Neuronal stem cell (in vitro differentiated cells): ENCODE data around the gene FBXO22.

Experiments
- DNase-seq: peaks from one replicate; pipeline ENCODE4 v3.0.0-alpha.2; 2013; ENCODE audit warnings: low spot score
- H2AFZ ChIP-seq: one replicate; pipeline ENCODE4 v1.6.1; 2013; ENCODE audit warnings: mild to moderate bottlenecking, low read length, inconsistent platforms
- H2AK5ac ChIP-seq: 2 replicates; pipeline ENCODE4 v1.6.1; 2013; ENCODE audit warnings: low read depth, mild to moderate bottlenecking, inconsistent platforms, low read length, moderate library complexity, mixed read lengths
- H2BK120ac ChIP-seq: 2 replicates; pipeline ENCODE4 v1.6.1; 2013; ENCODE audit warnings: low read depth, mild to moderate bottlenecking, inconsistent platforms, low read length, moderate library complexity, mixed read lengths
- H2BK12ac ChIP-seq: one replicate; pipeline ENCODE4 v1.6.1; 2013; ENCODE audit warnings: low read length, inconsistent platforms
- H2BK15ac ChIP-seq: 2 replicates; pipeline ENCODE4 v1.6.1; 2013; ENCODE audit warnings: mild to moderate bottlenecking, low read length, inconsistent platforms, mixed read lengths
- H2BK5ac ChIP-seq: one replicate; pipeline ENCODE4 v1.6.1; 2013; ENCODE audit warnings: inconsistent platforms, mild to moderate bottlenecking, low read length, moderate library complexity
- H3K14ac ChIP-seq: one replicate; pipeline ENCODE4 v1.6.1; 2013; ENCODE audit warnings: low read length, inconsistent platforms
- H3K18ac ChIP-seq: 2 replicates; pipeline ENCODE4 v1.6.1; 2013; ENCODE audit warnings: low read length, inconsistent platforms
- H3K23ac ChIP-seq: 2 replicates; pipeline ENCODE4 v1.6.1; 2013; ENCODE audit warnings: low read depth, mild to moderate bottlenecking, mixed read lengths, low read length, inconsistent platforms; ENCODE audit not compliant: poor library complexity
- H3K27ac ChIP-seq: replicated peaks from 3 replicates; pipeline ENCODE4 v1.5.1; 2013; ENCODE audit warnings: low read length, inconsistent platforms
- H3K27me3 ChIP-seq, 3 experiments: 2 replicates each; pipeline ENCODE4 v1.6.1; 2013; ENCODE audit warnings: low read length in 3 of 3, mild to moderate bottlenecking in 2 of 3, inconsistent platforms in 1 of 3, low read depth in 1 of 3, mixed read lengths in 1 of 3, moderate library complexity in 1 of 3; ENCODE audit not compliant: control insufficient read depth in 3 of 3, insufficient read depth in 3 of 3
- H3K36me3 ChIP-seq, 2 donors: replicated peaks in 1 of 2; 2 replicates each; pipeline ENCODE4 v1.6.1; 2013; ENCODE audit warnings: low read length in 2 of 2; ENCODE audit not compliant: control insufficient read depth in 2 of 2, insufficient read depth in 2 of 2
- H3K4ac ChIP-seq: 2 replicates; pipeline ENCODE4 v1.6.1; 2013; ENCODE audit warnings: inconsistent platforms, mild to moderate bottlenecking, low read length, moderate library complexity
- H3K4me1 ChIP-seq, 2 donors: 1 replicate in 1 of 2; 2 replicates in 1 of 2; pipeline ENCODE4 v1.6.1; 2013; ENCODE audit warnings: low read length in 2 of 2, low read depth in 1 of 2; ENCODE audit not compliant: control insufficient read depth in 2 of 2, insufficient read depth in 1 of 2
- H3K4me2 ChIP-seq: one replicate; pipeline ENCODE4 v1.6.1; 2013; ENCODE audit warnings: mild to moderate bottlenecking, low read length, inconsistent platforms; ENCODE audit not compliant: insufficient read depth, poor library complexity, severe bottlenecking
- H3K4me3 ChIP-seq, 2 donors: 2 replicates each; pipeline ENCODE4 v1.5.1; 2013; ENCODE audit warnings: low read length in 2 of 2, mild to moderate bottlenecking in 2 of 2, inconsistent platforms in 1 of 2, moderate library complexity in 1 of 2
- H3K79me1 ChIP-seq: one replicate; pipeline ENCODE4 v1.6.1; 2013; ENCODE audit warnings: low read depth, mild to moderate bottlenecking, inconsistent platforms, low read length, moderate library complexity
- H3K9ac ChIP-seq: one replicate; pipeline ENCODE4 v1.6.1; 2013; ENCODE audit warnings: mild to moderate bottlenecking, low read depth, low read length, inconsistent platforms; ENCODE audit not compliant: poor library complexity
- H3K9me3 ChIP-seq, 2 donors: replicated peaks in 1 of 2; 2 replicates each; pipeline versions ENCODE3 to v1.6.1; 2013; ENCODE audit warnings: low read length in 2 of 2, mild to moderate bottlenecking in 2 of 2, inconsistent platforms in 1 of 2, low read depth in 1 of 2, mixed read lengths in 1 of 2, moderate library complexity in 1 of 2; ENCODE audit not compliant: control insufficient read depth in 2 of 2, insufficient read depth in 1 of 2
- H4K8ac ChIP-seq: one replicate; pipeline ENCODE4 v1.6.1; 2013; ENCODE audit warnings: low read depth, mild to moderate bottlenecking, inconsistent platforms, low read length, moderate library complexity
- H4K91ac ChIP-seq: one replicate; pipeline ENCODE4 v1.6.1; 2013; ENCODE audit warnings: low read length, low read depth, mild to moderate bottlenecking, inconsistent platforms; ENCODE audit not compliant: poor library complexity
- WGBS, 2 donors: extraction: QIAGEN DNeasy Blood & Tissue Kit; methylation state at CpG; one replicate each; pipeline ENCODE4 v1.1.7; 2013; ENCODE audit warnings: missing lambda C conversion rate in 2 of 2, mixed read lengths in 1 of 2; ENCODE audit not compliant: insufficient read length in 2 of 2, insufficient replicate concordance in 1 of 2; ENCODE audit errors: extremely low coverage in 2 of 2; 5-methylcytosine and 5-hydroxymethylcytosine counted together

Gene FBXO22

GRCh38 chr15:75942464-75942863 lies 38.8 kb downstream of the FBXO22 start:
- no CpG with 5 or more reads among the region's 3 CpGs for WGBS, 2 donors
- no peak overlapping the region for H3K27ac ChIP-seq
- no peak overlapping the region for H2AK5ac ChIP-seq

GRCh38 chr15:75943246-75943645 lies 39.6 kb downstream of the FBXO22 start:
- Histone ChIP-seq H3K4me1 (peaks cover 0 to 4% of the 10 kb centered on the region in 2 donors), H4K91ac (no peak overlapping the region), H3K27me3 (no peaks in the 10 kb centered on the region), H2BK15ac (no peak overlapping the region), H3K9me3 (peaks cover 0 to 16% of the 10 kb centered on the region in 2 donors), H2AK5ac (no peak overlapping the region), H3K27ac (no peak overlapping the region), H3K4me2 (no peak overlapping the region), H3K36me3 (peaks cover 0 to 20% of the 10 kb centered on the region in 2 donors), H2BK12ac (no peak overlapping the region), H3K79me1 (no peaks in the 10 kb centered on the region), H3K4ac (no peak overlapping the region), H2AFZ (no peak overlapping the region), H3K23ac (no peak overlapping the region), H2BK120ac (no peak overlapping the region), H3K14ac (no peak overlapping the region), H3K4me3 (no peak overlapping the region), H2BK5ac (no peak overlapping the region), H3K9ac (no peak overlapping the region), H3K18ac (no peak overlapping the region), H4K8ac (no peak overlapping the region)
- no CpG with 5 or more reads among the region's 5 CpGs for WGBS, 2 donors
- no peak for DNase-seq

More at GRCh38 chr15:75942464-75942863, 38.8 kb downstream of the FBXO22 start:
- Histone ChIP-seq H3K79me1 (no peaks in the 10 kb centered on the region), H3K4me1 (peaks cover 0 to 4% of the 10 kb centered on the region in 2 donors), H3K23ac (no peak overlapping the region), H3K4me2 (no peak overlapping the region), H2AFZ (no peak overlapping the region), H2BK15ac (no peak overlapping the region), H3K18ac (no peak overlapping the region), H3K4ac (no peak overlapping the region), H4K91ac (no peak overlapping the region), H3K9ac (no peak overlapping the region), H3K36me3 (peaks cover 2 to 28% of the 10 kb centered on the region in 2 donors), H2BK12ac (no peak overlapping the region), H3K14ac (no peak overlapping the region), H2BK120ac (no peak overlapping the region), H3K4me3 (no peak overlapping the region), H3K27me3 (no peaks in the 10 kb centered on the region), H2BK5ac (no peak overlapping the region), H3K9me3 (peaks cover 2 to 16% of the 10 kb centered on the region in 2 donors), H4K8ac (no peak overlapping the region)
- no peak for DNase-seq

- Histone ChIP-seq H3K4me3 (no peak overlapping the region), H2BK120ac (no peak overlapping the region), H4K91ac (no peak overlapping the region), H4K8ac (no peak overlapping the region), H3K9me3 (peaks cover 0 to 12% of the 10 kb centered on the region in 2 donors), H3K9ac (no peak overlapping the region), H3K14ac (no peak overlapping the region), H2BK12ac (no peak overlapping the region), H3K36me3 (peaks cover 0 to 15% of the 10 kb centered on the region in 2 donors), H3K4ac (no peak overlapping the region), H3K79me1 (no peaks in the 10 kb centered on the region), H2BK15ac (no peak overlapping the region), H3K27me3 (no peaks in the 10 kb centered on the region), H3K18ac (no peak overlapping the region), H3K23ac (no peak overlapping the region), H3K4me1 (peaks cover 0 to 4% of the 10 kb centered on the region in 2 donors), H3K4me2 (no peak overlapping the region), H2AK5ac (no peak overlapping the region), H2BK5ac (no peak overlapping the region), H2AFZ (no peak overlapping the region), H3K27ac (no peak overlapping the region)
- WGBS, 2 donors = no CpG with 5 or more reads among the region's 1 CpG
- DNase-seq = no peak
Observed at GRCh38 chr15:75943713-75944215, 40.1 kb downstream of the FBXO22 start.

GRCh38 chr15:75945953-75946352 lies 42.3 kb downstream of the FBXO22 start:
- no peak overlapping the region for H2BK15ac ChIP-seq
- H2BK5ac ChIP-seq = no peak overlapping the region
- H3K4me3 ChIP-seq = no peak overlapping the region
- H2AK5ac ChIP-seq = no peak overlapping the region
- no peak overlapping the region for H2BK120ac ChIP-seq
- no peak overlapping the region for H2BK12ac ChIP-seq
- no peak overlapping the region for H3K27ac ChIP-seq
- H3K9ac ChIP-seq = no peak overlapping the region
- no peak overlapping the region for H2AFZ ChIP-seq
- DNase-seq = no peak
- H3K18ac ChIP-seq = no peak overlapping the region
- H4K91ac ChIP-seq = no peak overlapping the region
- no peak overlapping the region for H4K8ac ChIP-seq
- no peak overlapping the region for H3K14ac ChIP-seq
- H3K9me3 ChIP-seq = no peaks in the 10 kb centered on the region
- WGBS, 2 donors = no CpG with 5 or more reads among the region's 4 CpGs
- H3K79me1 ChIP-seq = no peaks in the 10 kb centered on the region
- no peak overlapping the region for H3K23ac ChIP-seq
- H3K4ac ChIP-seq = no peak overlapping the region
- H3K4me1 ChIP-seq = peaks cover 0 to 4% of the 10 kb centered on the region in 2 donors
- H3K4me2 ChIP-seq = no peak overlapping the region
- no peaks in the 10 kb centered on the region for H3K27me3 ChIP-seq
- no peaks in the 10 kb centered on the region for H3K36me3 ChIP-seq
